NCI-H1930 (cell line): ENCODE measurements around the gene H3-3A.

Experiments
- DNase-seq, 2 experiments: peaks; one replicate each; lab custom pipeline; 2025; lab: John Stamatoyannopoulos, UW

Gene H3-3A

GRCh38 chr1:226111883-226112261 lies 49.4 kb downstream of the H3-3A start:
- no peak for DNase-seq

GRCh38 chr1:226112626-226113025 lies 50.1 kb downstream of the H3-3A start:
- DNase-seq, result no peak

GRCh38 chr1:226116673-226117072 lies 54.2 kb downstream of the H3-3A start:
- DNase-seq, result no peak

- no peak for DNase-seq
Observed at GRCh38 chr1:226117330-226117729, 54.8 kb downstream of the H3-3A start.

- DNase-seq, result no peak
Observed at GRCh38 chr1:226118357-226118756, 55.8 kb downstream of the H3-3A start.

GRCh38 chr1:226119169-226119568 lies 56.7 kb downstream of the H3-3A start:
- no peak for DNase-seq

GRCh38 chr1:226120398-226120797 lies 57.9 kb downstream of the H3-3A start:
- no peak for DNase-seq

GRCh38 chr1:226121049-226121586 lies 58.6 kb downstream of the H3-3A start:
- DNase-seq, result no peak
